Left colon (tissue), 2 donors: ENCODE results near the gene CHIC1. TPM values are rescaled to one million over a fixed set of nuclear protein-coding genes. Genes with fewer than 3 reads are reported as not detected.
"Not testable (repeated sequence)": the region's sequence is repeated elsewhere in the genome, so short reads cannot be mapped to it uniquely, and the experiment has no call there.

Experiments used
- ATAC-seq: fragments of 200-7000 bp; cut with Tn5 transposase; one replicate; pipeline ENCODE4 v1.9.1; 2020; ENCODE audit warnings: mild to moderate bottlenecking, moderate library complexity
- DNase-seq, 2 donors: peaks; one replicate each; pipeline ENCODE4 v3.0.0-alpha.2; 2020
- intact Hi-C, 2 donors: fragments of 100-400 bp; cut with DNase I in 1 of 2; cut with micrococcal nuclease in 1 of 2; formaldehyde crosslinking; loops; one replicate each; pipeline versions ENCODE4 v1.11.2 to v1.14.0; 2022; cut with DNase I, micrococcal nuclease
- long read RNA-seq: library from polyadenylated mRNA; unstranded; transcript quantifications from one replicate; pipeline ENCODE4 v2.0.0, GENCODE V29; 2021
- total RNA-seq, 2 donors: library from RNA; stranded (reverse); fragmentation: NEBNext Ultra II Directional; extraction: Animal tissue kit (Norgen Biotek cat#: 25700); gene quantifications; one replicate each; pipeline ENCODE4 v1.2.1, GENCODE V29; 2021
- donor health status: DM: no; HTN: no; CAD: no.
- donor health status: DM: yes; HTN: yes; CAD: no.

CHIC1 gene
- 1 to 10 TPM; 9.2 to 9.6 TPM for total RNA-seq
- long read RNA-seq, partial matches to known transcripts = 0 of 2 reads
- long read RNA-seq, other reads (novel, unspliced or antisense) = 2 of 2 reads

GRCh38 chrX:73562984-73563737 lies at the start of gene CHIC1:
CHIC1 (plus strand) TSS chrX:73563197; CDS start chrX:73563285, 88 bp downstream.
- ATAC-seq (peak; percentile 84), DNase-seq (peak; percentile 59 to 68)
- intact Hi-C loops = no loop called here

GRCh38 chrX:73522823-73523222 lies 40.2 kb upstream of the CHIC1 start:
- ATAC-seq, intact Hi-C loops: not testable (repeated sequence)

GRCh38 chrX:73524906-73525305 lies 38.1 kb upstream of the CHIC1 start:
- no peak for ATAC-seq
- intact Hi-C loops = no loop called here
- no peak for DNase-seq

More at GRCh38 chrX:73522823-73523222, 40.2 kb upstream of the CHIC1 start:
- DNase-seq = not testable (repeated sequence)

GRCh38 chrX:73525928-73526690 lies 36.9 kb upstream of the CHIC1 start:
- intact Hi-C loops = no loop called here
- DNase-seq (no peak), ATAC-seq (no peak)

GRCh38 chrX:73531655-73532054 lies 31.3 kb upstream of the CHIC1 start:
- ATAC-seq, intact Hi-C loops, DNase-seq: not testable (repeated sequence)

GRCh38 chrX:73556159-73556558 lies 6.8 kb upstream of the CHIC1 start:
- no peak for ATAC-seq
- intact Hi-C loops = no loop called here
- no peak for DNase-seq

GRCh38 chrX:73561801-73562200 lies 1.2 kb upstream of the CHIC1 start:
- DNase-seq = no peak
- peak; percentile 35 for ATAC-seq
- intact Hi-C loops = no loop called here

- ATAC-seq = peak; percentile 9
- intact Hi-C loops = no loop called here
Observed at GRCh38 chrX:73562458-73562857, 539 bp upstream of the CHIC1 start.

GRCh38 chrX:73563738-73564068 lies 706 bp downstream of the CHIC1 start:
- intact Hi-C loops = no loop called here
- no peak for ATAC-seq
- DNase-seq = no peak

More at GRCh38 chrX:73562458-73562857, 539 bp upstream of the CHIC1 start:
- no peak for DNase-seq

- intact Hi-C loops = no loop called here
- DNase-seq (no peak), ATAC-seq (no peak)
Observed at GRCh38 chrX:73577361-73577760, 14.4 kb downstream of the CHIC1 start.

- intact Hi-C loops = no loop called here
- DNase-seq (peak in 1 of 2 donors; percentile 28), ATAC-seq (peak; percentile 99)
Observed at GRCh38 chrX:73581002-73581628, 18.1 kb downstream of the CHIC1 start.

GRCh38 chrX:73597758-73598157 lies 34.8 kb downstream of the CHIC1 start:
- intact Hi-C loops, ATAC-seq, DNase-seq: not testable (repeated sequence)

GRCh38 chrX:73615022-73615421 lies 52.0 kb downstream of the CHIC1 start:
- ATAC-seq (no peak), DNase-seq (no peak)
- intact Hi-C loops = no loop called here

GRCh38 chrX:73641669-73642068 lies 78.7 kb downstream of the CHIC1 start:
- DNase-seq, intact Hi-C loops, ATAC-seq: not testable (repeated sequence)

- intact Hi-C loops = no loop called here
- no peak for DNase-seq
- ATAC-seq = no peak
Observed at GRCh38 chrX:73647212-73647611, 84.2 kb downstream of the CHIC1 start.

- ATAC-seq (no peak), DNase-seq (no peak)
- intact Hi-C loops = no loop called here
Observed at GRCh38 chrX:73647632-73648322, 84.8 kb downstream of the CHIC1 start.

- ATAC-seq, DNase-seq, intact Hi-C loops: not testable (repeated sequence)
Observed at GRCh38 chrX:73661322-73661721, 98.3 kb downstream of the CHIC1 start.

GRCh38 chrX:73668779-73669178 lies 105.8 kb downstream of the CHIC1 start:
- DNase-seq (no peak), ATAC-seq (no peak)
- intact Hi-C loops = no loop called here

- ATAC-seq (no peak), DNase-seq (no peak)
- intact Hi-C loops = no loop called here
Observed at GRCh38 chrX:73681408-73681807, 118.4 kb downstream of the CHIC1 start.
